BLaER1 treated with 17β-estradiol and CSF1 and Interleukin-3, amounts not matched to agents 10 nM and 100 nM (cell line): ENCODE results near the gene NFE2.

Experiments used
- H3K27ac ChIP-seq, 11 experiments: shearing (Covaris generic); formaldehyde crosslinking; 2 replicates each; pipeline ENCODE4 v1.8.1; 2022
- H3K27me3 ChIP-seq, 11 experiments: shearing (Covaris generic); formaldehyde crosslinking; 2 replicates each; pipeline ENCODE4 v1.8.1; 2022
- H3K36me3 ChIP-seq, 11 experiments: shearing (Covaris generic); formaldehyde crosslinking; 2 replicates each; pipeline ENCODE4 v1.8.1; 2022
- H3K4me1 ChIP-seq, 10 experiments: shearing (Covaris generic); formaldehyde crosslinking; 2 replicates each; pipeline ENCODE4 v1.8.1; 2022
- H3K4me2 ChIP-seq, 11 experiments: shearing (Covaris generic); formaldehyde crosslinking; 2 replicates each; pipeline ENCODE4 v1.8.1; 2022
- H3K4me3 ChIP-seq, 10 experiments: shearing (Covaris generic); formaldehyde crosslinking; 2 replicates each; pipeline ENCODE4 v1.8.1; 2022
- H3K9ac ChIP-seq, 11 experiments: shearing (Covaris generic); formaldehyde crosslinking; 2 replicates each; pipeline ENCODE4 v1.8.1; 2022
- H3K9me3 ChIP-seq, 11 experiments: shearing (Covaris generic); formaldehyde crosslinking; replicated peaks in 1 of 11; 2 replicates each; pipeline ENCODE4 v1.8.1; 2022
- H4K20me1 ChIP-seq, 11 experiments: shearing (Covaris generic); formaldehyde crosslinking; 2 replicates each; pipeline ENCODE4 v1.8.1; 2022
- Cebpa-rat ChIP-seq, 11 experiments: shearing (Covaris generic); IDR thresholded peaks; 2 replicates each; pipeline ENCODE4 v1.8.1; 2022

The NFE2 gene

GRCh38 chr12:54301428-54302048, 723 bp upstream of the NFE2 start:
- peak overlapping the region; percentile 46 to 100 (median 98); a peak in 21 of 22 replicates for H3K27ac ChIP-seq
- H3K4me1 ChIP-seq, result peaks cover 80 to 96% (median 90%) of the 10 kb centered on the region in 10 experiments
- peak overlapping the region; percentile 76 to 96 (median 87) for H3K9ac ChIP-seq
- no peaks in the 10 kb centered on the region for H3K9me3 ChIP-seq
- peak overlapping the region in 9 of 10 experiments; percentile 56 to 98 (median 76); a peak in 18 of 20 replicates for H3K4me3 ChIP-seq
- H3K27me3 ChIP-seq, result no peaks in the 10 kb centered on the region
- H4K20me1 ChIP-seq, result peaks cover 0 to 12% (median 0%) of the 10 kb centered on the region in 11 experiments; a peak in 7 of 22 replicates
- peaks cover 0 to 37% (median 0%) of the 10 kb centered on the region in 11 experiments; a peak in 9 of 22 replicates for H3K36me3 ChIP-seq
- H3K4me2 ChIP-seq, result peak overlapping the region; percentile 92 to 99 (median 96)
- TF ChIP-seq Cebpa-rat (IDR thresholded peaks at IDR 0.05), result no peak

GRCh38 chr12:54300225-54300731, 537 bp downstream of the NFE2 start:
- H4K20me1 ChIP-seq, result peaks cover 0 to 24% (median 0%) of the 10 kb centered on the region in 11 experiments; a peak in 9 of 22 replicates
- peak overlapping the region; percentile 46 to 100 (median 98); a peak in 21 of 22 replicates for H3K27ac ChIP-seq
- H3K27me3 ChIP-seq, result no peaks in the 10 kb centered on the region
- H3K4me3 ChIP-seq, result peak overlapping the region; percentile 40 to 98 (median 75)
- no peaks in the 10 kb centered on the region for H3K9me3 ChIP-seq
- H3K4me1 ChIP-seq, result peaks cover 74 to 94% (median 88%) of the 10 kb centered on the region in 10 experiments
- 0 out of 22 replicates have a peak, but pooled peaks of 1 of the 11 experiments have one; percentile 7 for TF ChIP-seq Cebpa-rat (IDR thresholded peaks at IDR 0.05)
- H3K9ac ChIP-seq, result peak overlapping the region; percentile 76 to 96 (median 87); a peak in 21 of 22 replicates
- H3K4me2 ChIP-seq, result peak overlapping the region; percentile 92 to 99 (median 96)
- H3K36me3 ChIP-seq, result peaks cover 0 to 49% (median 7%) of the 10 kb centered on the region in 11 experiments; a peak in 12 of 22 replicates

GRCh38 chr12:54299515-54300224, 1.1 kb downstream of the NFE2 start:
- Histone ChIP-seq H3K9ac (peak overlapping the region; percentile 76 to 96 (median 87); a peak in 21 of 22 replicates), H3K9me3 (no peaks in the 10 kb centered on the region), H3K4me1 (peaks cover 68 to 94% (median 88%) of the 10 kb centered on the region in 10 experiments), H3K36me3 (peaks cover 0 to 55% (median 14%) of the 10 kb centered on the region in 11 experiments; a peak in 13 of 22 replicates), H3K27me3 (no peaks in the 10 kb centered on the region), H4K20me1 (peaks cover 0 to 30% (median 0%) of the 10 kb centered on the region in 11 experiments; a peak in 9 of 22 replicates), H3K27ac (peak overlapping the region in 10 of 11 experiments; percentile 65 to 100 (median 98); a peak in 21 of 22 replicates), H3K4me3 (peak overlapping the region; percentile 40 to 98 (median 75)), H3K4me2 (peak overlapping the region; percentile 92 to 99 (median 96))
- TF ChIP-seq Cebpa-rat (IDR thresholded peaks at IDR 0.05), result no peak

DNA sequence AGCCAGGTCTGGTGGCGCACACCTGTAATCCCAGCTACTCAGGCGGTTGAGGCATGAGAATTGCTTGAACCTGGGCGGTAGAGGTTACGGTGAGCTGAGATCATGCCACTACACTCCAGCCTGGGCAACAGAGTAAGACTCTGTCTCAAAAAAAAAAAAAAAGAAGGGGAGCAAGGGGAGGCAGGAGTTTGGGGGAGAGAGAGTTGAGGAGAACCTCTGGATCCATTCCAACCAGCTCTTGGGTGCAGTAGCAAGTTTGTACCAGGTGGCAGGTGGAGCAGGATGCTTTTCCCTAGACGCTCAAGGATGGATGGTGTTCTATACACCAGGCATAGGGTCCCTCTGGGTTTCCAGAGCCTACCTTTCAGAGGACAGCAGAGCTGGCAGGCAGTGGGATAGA, 1.9 kb downstream of the NFE2 start:
- Histone ChIP-seq H3K4me2 (peak overlapping the region; percentile 92 to 99 (median 96)), H3K27ac (peak overlapping the region in 9 of 11 experiments; percentile 94 to 100 (median 98); a peak in 18 of 22 replicates), H3K36me3 (peaks cover 0 to 63% (median 21%) of the 10 kb centered on the region in 11 experiments; a peak in 14 of 22 replicates), H3K4me1 (peaks cover 63 to 97% (median 89%) of the 10 kb centered on the region in 10 experiments), H3K9ac (peak overlapping the region; percentile 76 to 96 (median 87); a peak in 19 of 22 replicates), H3K9me3 (no peaks in the 10 kb centered on the region), H3K27me3 (no peaks in the 10 kb centered on the region), H4K20me1 (peaks cover 0 to 38% (median 0%) of the 10 kb centered on the region in 11 experiments; a peak in 9 of 22 replicates), H3K4me3 (peak overlapping the region in 9 of 10 experiments; percentile 56 to 98 (median 76); a peak in 16 of 20 replicates)
- TF ChIP-seq Cebpa-rat (IDR thresholded peaks at IDR 0.05), result no peak

GRCh38 chr12:54296393-54297099, 4.3 kb downstream of the NFE2 start:
- Histone ChIP-seq H3K27me3 (no peaks in the 10 kb centered on the region), H4K20me1 (peaks cover 0 to 61% (median 21%) of the 10 kb centered on the region in 11 experiments; a peak in 13 of 22 replicates), H3K27ac (peak overlapping the region in 9 of 11 experiments; percentile 39 to 100 (median 98); a peak in 18 of 22 replicates), H3K9ac (peak overlapping the region; percentile 13 to 96 (median 81); a peak in 18 of 22 replicates), H3K4me3 (peak overlapping the region in 7 of 10 experiments; percentile 8 to 98 (median 84); a peak in 10 of 20 replicates), H3K4me1 (peaks cover 39 to 93% (median 85%) of the 10 kb centered on the region in 10 experiments), H3K4me2 (peak overlapping the region in 10 of 11 experiments; percentile 28 to 99 (median 96); a peak in 20 of 22 replicates), H3K36me3 (peaks cover 0 to 86% (median 45%) of the 10 kb centered on the region in 11 experiments; a peak in 20 of 22 replicates), H3K9me3 (no peaks in the 10 kb centered on the region)
- no peak for TF ChIP-seq Cebpa-rat (IDR thresholded peaks at IDR 0.05)

DNA sequence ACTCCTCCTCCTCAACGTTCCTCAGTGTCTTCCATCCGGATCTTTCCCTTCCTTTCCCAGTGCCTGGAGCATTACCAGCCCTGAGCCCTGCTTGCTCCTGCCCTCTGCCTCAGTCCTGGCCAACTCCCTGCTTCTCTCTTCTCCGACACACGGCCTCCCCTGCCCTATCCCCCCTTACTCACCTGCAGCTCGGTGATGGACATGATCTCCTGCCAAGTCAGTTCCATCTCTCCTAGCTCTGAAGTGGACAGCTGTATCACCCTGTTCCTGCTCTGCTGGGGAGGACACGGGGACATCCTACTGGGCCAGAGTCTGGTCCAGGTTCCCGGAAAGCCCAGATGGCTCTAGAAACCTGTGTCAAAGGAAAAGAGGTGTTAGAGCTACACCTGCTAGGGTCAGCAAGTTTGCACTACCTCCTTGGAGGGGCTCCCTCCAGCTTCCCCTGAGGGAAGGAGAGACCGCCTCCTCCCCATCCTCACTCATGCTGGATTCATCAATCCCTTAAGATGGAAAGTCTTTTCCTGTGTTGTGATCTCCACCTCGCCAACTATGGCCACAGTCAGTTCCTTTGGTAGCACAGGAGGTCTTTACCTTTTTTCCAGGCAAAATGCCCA, 5.8 kb downstream of the NFE2 start:
- peak overlapping the region in 5 of 10 experiments; percentile 15 to 98 (median 84); a peak in 9 of 20 replicates for H3K4me3 ChIP-seq
- H3K9ac ChIP-seq, result peak overlapping the region in 10 of 11 experiments; percentile 32 to 96 (median 84); a peak in 19 of 22 replicates
- peaks cover 0 to 99% (median 60%) of the 10 kb centered on the region in 11 experiments; a peak in 20 of 22 replicates for H3K36me3 ChIP-seq
- H4K20me1 ChIP-seq, result peaks cover 0 to 76% (median 36%) of the 10 kb centered on the region in 11 experiments; a peak in 13 of 22 replicates
- peaks cover 24 to 99% (median 92%) of the 10 kb centered on the region in 10 experiments for H3K4me1 ChIP-seq
- no peaks in the 10 kb centered on the region for H3K9me3 ChIP-seq
- no peak for TF ChIP-seq Cebpa-rat (IDR thresholded peaks at IDR 0.05)
- H3K4me2 ChIP-seq, result peak overlapping the region in 9 of 11 experiments; percentile 68 to 99 (median 97); a peak in 18 of 22 replicates
- H3K27ac ChIP-seq, result peak overlapping the region in 10 of 11 experiments; percentile 18 to 100 (median 98); a peak in 19 of 22 replicates
- no peaks in the 10 kb centered on the region for H3K27me3 ChIP-seq
